SK-N-SH (cell line): Measurements from ENCODE around the gene BMP7. TPM values are rescaled to one million over a fixed set of nuclear protein-coding genes. Genes with fewer than 3 reads are reported as not detected.

ENCODE experiments used
- CTCF ChIA-PET: fragments of 300-600, 350-600 bp; formaldehyde crosslinking; extraction: SDS; loops from one replicate; lab custom pipeline; 2021; lab: Yijun Ruan, JAX
- POLR2A ChIA-PET: fragments of 350-600 bp; sonication (Branson Sonifier 250); formaldehyde crosslinking; extraction: SDS; loops from one replicate; lab custom pipeline; 2020; ENCODE audit warnings: antibody characterized with exemption, inconsistent platforms; lab: Yijun Ruan, JAX
- DNase-seq: peaks from one replicate; pipeline ENCODE4 v3.0.0; 2012
- H2AFZ ChIP-seq: fragments of 200-600 bp; sonication (generic); 2 replicates; pipeline ENCODE4 v1.8.1; 2016; ENCODE audit warnings: antibody characterized with exemption, mild to moderate bottlenecking, low read depth
- H3F3A ChIP-seq: fragments of 200-600 bp; sonication (generic); replicated peaks from 2 replicates; pipeline ENCODE3; 2016; ENCODE audit warnings: antibody characterized with exemption, mild to moderate bottlenecking; ENCODE audit not compliant: insufficient read depth
- H3K27ac ChIP-seq, 2 experiments: fragments of 200-500 bp in 1 of 2; fragments of 200-600 bp in 1 of 2; sonication (Bioruptor generic) in 1 of 2; sonication (generic), shearing (Covaris generic) in 1 of 2; 2 replicates each; pipeline versions ENCODE4 v1.5.1 to v1.6.1; 2014 to 2016; ENCODE audit warnings: low read depth in 2 of 2, inconsistent platforms in 1 of 2, low read length in 1 of 2, mild to moderate bottlenecking in 1 of 2, mixed read lengths in 1 of 2
- H3K27me3 ChIP-seq: fragments of 200-600 bp; sonication (generic), shearing (Covaris generic); 2 replicates; pipeline ENCODE4 v1.6.1; 2016; ENCODE audit warnings: mixed run types; ENCODE audit not compliant: insufficient read depth
- H3K36me3 ChIP-seq, 2 experiments: fragments of 200-500 bp in 1 of 2; fragments of 200-600 bp in 1 of 2; sonication (Bioruptor generic) in 1 of 2; sonication (generic) in 1 of 2; replicated peaks in 1 of 2; 2 replicates each; pipeline versions ENCODE3 to v1.5.1; 2014 to 2016; ENCODE audit warnings: low read length in 1 of 2, mild to moderate bottlenecking in 1 of 2; ENCODE audit not compliant: insufficient read depth in 2 of 2, control insufficient read depth in 1 of 2
- H3K4me1 ChIP-seq, 2 experiments: fragments of 200-500 bp in 1 of 2; fragments of 200-600 bp in 1 of 2; sonication (Bioruptor generic) in 1 of 2; sonication (generic), shearing (Covaris generic) in 1 of 2; 2 replicates each; pipeline versions ENCODE4 v1.5.1 to v1.6.1; 2014 to 2016; ENCODE audit warnings: low read depth in 1 of 2, low read length in 1 of 2, mixed run types in 1 of 2; ENCODE audit not compliant: insufficient read depth in 2 of 2, control insufficient read depth in 1 of 2
- H3K4me2 ChIP-seq: fragments of 200-600 bp; sonication (generic), shearing (Covaris generic); 2 replicates; pipeline ENCODE4 v1.6.1; 2017; ENCODE audit warnings: mixed run types
- H3K4me3 ChIP-seq, 2 experiments: fragments of 200-500 bp in 1 of 2; fragments of 200-600 bp in 1 of 2; sonication (Bioruptor generic) in 1 of 2; sonication (generic), shearing (Covaris generic) in 1 of 2; 2 replicates each; pipeline versions ENCODE4 v1.5.1 to v1.8.1; 2014 to 2016; ENCODE audit warnings: low read depth in 2 of 2, inconsistent platforms in 1 of 2, low read length in 1 of 2, mild to moderate bottlenecking in 1 of 2, mixed read lengths in 1 of 2, moderate library complexity in 1 of 2
- H3K79me2 ChIP-seq: fragments of 200-600 bp; sonication (generic); 2 replicates; pipeline ENCODE4 v1.8.1; 2017; ENCODE audit warnings: mild to moderate bottlenecking; ENCODE audit not compliant: insufficient read depth
- H3K9ac ChIP-seq: fragments of 200-600 bp; sonication (generic); 2 replicates; pipeline ENCODE4 v1.6.1; 2017; ENCODE audit warnings: mixed run types
- H3K9me2 ChIP-seq: fragments of 200-600 bp; sonication (generic); 2 replicates; pipeline ENCODE4 v1.6.1; 2017; ENCODE audit warnings: mixed run types
- H3K9me3 ChIP-seq: fragments of 200-600 bp; sonication (generic); 2 replicates; pipeline ENCODE4 v1.6.1; 2017; ENCODE audit warnings: mixed run types, mild to moderate bottlenecking, moderate library complexity
- H4K20me1 ChIP-seq: fragments of 200-600 bp; sonication (generic); 2 replicates; pipeline ENCODE4 v1.6.1; 2017; ENCODE audit warnings: mild to moderate bottlenecking, mixed run types; ENCODE audit not compliant: insufficient read depth
- EP300 ChIP-seq, 2 experiments: IDR thresholded peaks; 2 replicates each; pipeline versions ENCODE4 v1.4.0 to v1.6.1; 2012; ENCODE audit warnings: borderline replicate concordance in 1 of 2, low read depth in 1 of 2, low read length in 1 of 2
- FOXM1 ChIP-seq: IDR thresholded peaks from 2 replicates; pipeline ENCODE4 v1.4.0; 2012; ENCODE audit warnings: low read depth, mild to moderate bottlenecking
- JUND ChIP-seq: IDR thresholded peaks from 2 replicates; pipeline ENCODE4 v1.4.0; 2012
- MXI1 ChIP-seq: IDR thresholded peaks from 2 replicates; pipeline ENCODE4 v1.6.1; 2012; ENCODE audit warnings: mild to moderate bottlenecking, low read depth, low read length, improper control_type of control experiment
- NRF1 ChIP-seq: IDR thresholded peaks from 2 replicates; pipeline ENCODE4 v1.6.1; 2012; ENCODE audit warnings: low read depth, mild to moderate bottlenecking, low read length
- POLR2AphosphoS5 ChIP-seq: IDR thresholded peaks from 2 replicates; pipeline ENCODE4 v1.6.1; 2012; ENCODE audit warnings: low read depth, low read length
- RAD21 ChIP-seq: IDR thresholded peaks from 2 replicates; pipeline ENCODE4 v1.6.1; 2012; ENCODE audit warnings: mild to moderate bottlenecking, low read length
- RFX5 ChIP-seq: IDR thresholded peaks from 2 replicates; pipeline ENCODE4 v1.6.1; 2012; ENCODE audit warnings: mild to moderate bottlenecking, improper control_type of control experiment, low read length
- RXRA ChIP-seq: IDR thresholded peaks from 2 replicates; pipeline ENCODE4 v1.4.0; 2012; ENCODE audit warnings: low read depth, mild to moderate bottlenecking, borderline replicate concordance
- SIN3A ChIP-seq: IDR thresholded peaks from 2 replicates; pipeline ENCODE4 v1.6.1; 2012; ENCODE audit warnings: low read depth, mild to moderate bottlenecking, low read length, moderate library complexity, borderline replicate concordance
- SMC3 ChIP-seq: IDR thresholded peaks from 2 replicates; pipeline ENCODE4 v1.6.1; 2012; ENCODE audit warnings: low read depth, low read length, improper control_type of control experiment
- TCF12 ChIP-seq: IDR thresholded peaks from 2 replicates; pipeline ENCODE4 v1.4.0; 2012
- YY1 ChIP-seq: IDR thresholded peaks from 2 replicates; pipeline ENCODE4 v1.4.0; 2012; ENCODE audit warnings: low read depth, mild to moderate bottlenecking
- WGBS: methylation state at CpG from one replicate; pipeline ENCODE4 v1.1.6; 2017; ENCODE audit warnings: low lambda C conversion rate; 5-methylcytosine and 5-hydroxymethylcytosine counted together
- polyA plus RNA-seq, 3 experiments: library from polyadenylated mRNA; depleted of rRNA; stranded (reverse); fragments of >200 nt; gene quantifications; 2 replicates each; pipeline ENCODE4 v1.2.3, GENCODE V29; 2012
- TF ChIP-seq, protein P1 (sequence below): IDR thresholded peaks from 2 replicates; pipeline ENCODE4 v1.4.0; 2012; ENCODE audit warnings: low read depth, borderline replicate concordance
- TF ChIP-seq, protein P2 (sequence below): IDR thresholded peaks from 2 replicates; pipeline ENCODE4; 2012

Gene BMP7
- polyA plus RNA-seq, 1 of the 3 experiments (the other 2 are of a cell fraction): not detected

DNA sequence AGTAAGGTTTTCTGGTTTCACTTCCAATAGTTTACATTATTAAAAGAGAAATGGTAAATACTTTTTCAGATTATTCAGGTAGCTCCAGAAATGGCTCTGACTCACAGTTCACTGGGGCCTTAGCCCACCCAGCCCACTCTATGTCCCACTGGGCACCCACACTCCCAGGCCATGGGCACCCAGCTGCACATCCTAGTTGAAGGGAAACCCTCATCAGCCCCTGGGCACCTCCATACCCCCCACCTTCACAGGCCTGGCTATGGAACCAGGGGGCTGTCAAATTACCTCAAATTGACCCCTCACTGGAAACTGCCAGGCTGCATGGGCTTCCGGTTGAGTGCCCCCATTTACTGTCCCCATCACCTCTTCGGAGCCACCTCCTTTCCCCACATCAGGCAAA, 51.5 kb downstream of the BMP7 start:
- ChIA-PET CTCF (interaction anchor here (0.6 to 1.4 kb wide), 3 partner anchors 10 to 167 kb away, joined by 3 read pairs; no protein-coding TSS in a partner anchor), POLR2A (no interaction called here)
- H3K4me1 ChIP-seq: peaks cover 0 to 16% of the 10 kb centered on the region in 2 experiments; a peak in 1 of 4 replicates
- DNase-seq: no peak
- no peak overlapping the region for H3K4me3 ChIP-seq
- no peaks in the 10 kb centered on the region for H3F3A ChIP-seq
- H3K79me2 ChIP-seq: no peaks in the 10 kb centered on the region
- no peaks in the 10 kb centered on the region for H3K9me3 ChIP-seq
- H3K9me2 ChIP-seq: no peaks in the 10 kb centered on the region
- H3K27me3 ChIP-seq: no peaks in the 10 kb centered on the region
- WGBS: 53% methylated on average over 2 of the region's 2 CpGs
- no peak overlapping the region for H3K27ac ChIP-seq
- H3K9ac ChIP-seq: no peak overlapping the region
- TF ChIP-seq JUND (no peak), SMC3 (no peak), NRF1 (no peak), RAD21 (no peak)
- TF ChIP-seq, protein P1, sequence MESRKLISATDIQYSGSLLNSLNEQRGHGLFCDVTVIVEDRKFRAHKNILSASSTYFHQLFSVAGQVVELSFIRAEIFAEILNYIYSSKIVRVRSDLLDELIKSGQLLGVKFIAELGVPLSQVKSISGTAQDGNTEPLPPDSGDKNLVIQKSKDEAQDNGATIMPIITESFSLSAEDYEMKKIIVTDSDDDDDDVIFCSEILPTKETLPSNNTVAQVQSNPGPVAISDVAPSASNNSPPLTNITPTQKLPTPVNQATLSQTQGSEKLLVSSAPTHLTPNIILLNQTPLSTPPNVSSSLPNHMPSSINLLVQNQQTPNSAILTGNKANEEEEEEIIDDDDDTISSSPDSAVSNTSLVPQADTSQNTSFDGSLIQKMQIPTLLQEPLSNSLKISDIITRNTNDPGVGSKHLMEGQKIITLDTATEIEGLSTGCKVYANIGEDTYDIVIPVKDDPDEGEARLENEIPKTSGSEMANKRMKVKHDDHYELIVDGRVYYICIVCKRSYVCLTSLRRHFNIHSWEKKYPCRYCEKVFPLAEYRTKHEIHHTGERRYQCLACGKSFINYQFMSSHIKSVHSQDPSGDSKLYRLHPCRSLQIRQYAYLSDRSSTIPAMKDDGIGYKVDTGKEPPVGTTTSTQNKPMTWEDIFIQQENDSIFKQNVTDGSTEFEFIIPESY: no peak
- TF ChIP-seq, all 33 proteins: peak for 0
- Histone ChIP-seq H4K20me1 (no peaks in the 10 kb centered on the region), H3K4me2 (no peak overlapping the region), H3K36me3 (no peaks in the 10 kb centered on the region), H2AFZ (no peak overlapping the region)

DNA sequence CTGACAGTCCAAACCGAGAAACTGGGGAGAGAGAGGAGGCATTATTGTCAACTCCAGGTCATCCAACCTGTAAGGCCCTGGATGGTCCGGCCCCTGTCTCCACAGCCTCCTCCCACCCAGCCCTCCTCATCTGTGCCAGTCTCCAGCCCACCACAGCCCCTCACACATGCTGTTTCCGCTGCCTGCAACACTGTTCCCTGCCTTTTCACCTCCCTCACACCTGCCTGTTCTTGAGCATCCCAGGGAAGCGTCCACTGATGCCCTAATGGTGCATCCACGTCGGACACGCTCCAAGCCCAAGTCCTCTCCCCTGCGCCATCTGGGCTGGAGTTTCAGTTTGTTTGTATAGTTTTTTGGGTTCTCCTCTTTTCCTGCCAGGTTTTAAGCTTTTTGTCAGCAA, 52.0 kb downstream of the BMP7 start:
- no peak overlapping the region for H3K4me2 ChIP-seq
- no peak overlapping the region for H3K9ac ChIP-seq
- H3K27ac ChIP-seq: no peak overlapping the region
- H2AFZ ChIP-seq: no peak overlapping the region
- no peaks in the 10 kb centered on the region for H3K79me2 ChIP-seq
- H3K27me3 ChIP-seq: no peaks in the 10 kb centered on the region
- H3K9me3 ChIP-seq: no peaks in the 10 kb centered on the region
- H3K36me3 ChIP-seq: no peaks in the 10 kb centered on the region
- H3K9me2 ChIP-seq: no peaks in the 10 kb centered on the region
- ChIA-PET POLR2A (no interaction called here), CTCF (interaction anchor here (1.0 kb wide), 1 partner anchor 11 kb away, joined by 3 read pairs; no protein-coding TSS in a partner anchor)
- no peaks in the 10 kb centered on the region for H4K20me1 ChIP-seq
- peaks cover 0 to 11% of the 10 kb centered on the region in 2 experiments; a peak in 1 of 4 replicates for H3K4me1 ChIP-seq
- H3F3A ChIP-seq: no peaks in the 10 kb centered on the region
- WGBS: 61% methylated on average over 8 of the region's 8 CpGs
- no peak overlapping the region for H3K4me3 ChIP-seq
- DNase-seq: no peak
- TF ChIP-seq NRF1: no peak
- TF ChIP-seq YY1: no peak
- TF ChIP-seq FOXM1: no peak
- TF ChIP-seq RXRA: no peak
- TF ChIP-seq EP300 (IDR thresholded peaks at IDR 0.05; ENCODE audit: borderline replicate concordance in 1 of 2, low read depth in 1 of 2, low read length in 1 of 2): no peak
- no peak for TF ChIP-seq MXI1
- no peak for TF ChIP-seq SMC3
- TF ChIP-seq, protein P2, sequence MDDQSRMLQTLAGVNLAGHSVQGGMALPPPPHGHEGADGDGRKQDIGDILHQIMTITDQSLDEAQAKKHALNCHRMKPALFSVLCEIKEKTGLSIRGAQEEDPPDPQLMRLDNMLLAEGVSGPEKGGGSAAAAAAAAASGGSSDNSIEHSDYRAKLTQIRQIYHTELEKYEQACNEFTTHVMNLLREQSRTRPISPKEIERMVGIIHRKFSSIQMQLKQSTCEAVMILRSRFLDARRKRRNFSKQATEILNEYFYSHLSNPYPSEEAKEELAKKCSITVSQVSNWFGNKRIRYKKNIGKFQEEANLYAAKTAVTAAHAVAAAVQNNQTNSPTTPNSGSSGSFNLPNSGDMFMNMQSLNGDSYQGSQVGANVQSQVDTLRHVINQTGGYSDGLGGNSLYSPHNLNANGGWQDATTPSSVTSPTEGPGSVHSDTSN: no peak
- TF ChIP-seq POLR2AphosphoS5: no peak
- no peak for TF ChIP-seq TCF12
- no peak for TF ChIP-seq SIN3A
- TF ChIP-seq RFX5: no peak
- TF ChIP-seq, all 33 proteins: peak for 0
